ENCODE data around the gene USH1C.

- TF ChIP-seq CTCF (IDR thresholded peaks at IDR 0.05; ENCODE audit: low read depth, low read length): no peak
- TF ChIP-seq EZH2phosphoT487 (IDR thresholded peaks at IDR 0.05; ENCODE audit: low read depth): no peak
Measured at GRCh38 chr11:17558025-17558780, 14.0 kb upstream of the USH1C start.

Data from OCI-LY3 (cell line).